Measurements from ENCODE around the gene COX14.
A peak's percentile ranks its signal among the peaks of the same experiment; 100 is the strongest.

COX14 gene

GRCh38 chr12:50084775-50085614, 27.0 kb upstream of the COX14 start, which contains the start of gene SMARCD1:
TSS of gene SMARCD1 (plus strand) at chr12:50085342. CDS start at chr12:50085370, 28 bp downstream.
- H3K27ac ChIP-seq: peak within 1 kb of the TSS; percentile 100
- no peak for DNase-seq (ENCODE audit: low read depth, low spot score)

- H3K27ac ChIP-seq: peak overlapping the region; percentile 100
- DNase-seq (ENCODE audit: low read depth, low spot score): no peak
These were observed 26.4 kb upstream of the COX14 start for GRCh38 chr12:50085615-50086072.

- no peak for DNase-seq (ENCODE audit: low read depth, low spot score)
These were observed 25.9 kb upstream of the COX14 start for GRCh38 chr12:50086148-50086547.

GRCh38 chr12:50087151-50087550, 24.9 kb upstream of the COX14 start:
- H3K27ac ChIP-seq: peak overlapping the region; percentile 100
- no peak for DNase-seq (ENCODE audit: low read depth, low spot score)

More at GRCh38 chr12:50086148-50086547, 25.9 kb upstream of the COX14 start:
- peak overlapping the region; percentile 100 for H3K27ac ChIP-seq

- H3K27ac ChIP-seq: peak overlapping the region; percentile 100
- DNase-seq (ENCODE audit: low read depth, low spot score): peak; percentile 56
These were observed 24.0 kb upstream of the COX14 start for GRCh38 chr12:50087995-50088394.

GRCh38 chr12:50088577-50089335, 23.3 kb upstream of the COX14 start:
- no peak for DNase-seq (ENCODE audit: low read depth, low spot score)
- H3K27ac ChIP-seq: peak overlapping the region; percentile 100

GRCh38 chr12:50089730-50090129, 22.3 kb upstream of the COX14 start:
- DNase-seq (ENCODE audit: low read depth, low spot score): no peak
- peak overlapping the region; percentile 100 for H3K27ac ChIP-seq

- no peak overlapping the region for H3K27ac ChIP-seq
- no peak for DNase-seq (ENCODE audit: low read depth, low spot score)
These were observed 21.6 kb upstream of the COX14 start for GRCh38 chr12:50090391-50090790.

- no peak for DNase-seq (ENCODE audit: low read depth, low spot score)
- H3K27ac ChIP-seq: no peak overlapping the region
These were observed 14.1 kb upstream of the COX14 start for GRCh38 chr12:50097952-50098351.

GRCh38 chr12:50099302-50100008, 12.6 kb upstream of the COX14 start:
- DNase-seq (ENCODE audit: low read depth, low spot score): no peak
- peak overlapping the region; percentile 27 for H3K27ac ChIP-seq

- no peak for DNase-seq (ENCODE audit: low read depth, low spot score)
- no peak overlapping the region for H3K27ac ChIP-seq
These were observed 11.5 kb upstream of the COX14 start for GRCh38 chr12:50100561-50100960.

- no peak overlapping the region for H3K27ac ChIP-seq
- DNase-seq (ENCODE audit: low read depth, low spot score): no peak
These were observed 10.4 kb upstream of the COX14 start for GRCh38 chr12:50101663-50102062.

GRCh38 chr12:50102131-50102531, 9.9 kb upstream of the COX14 start:
- no peak overlapping the region for H3K27ac ChIP-seq
- no peak for DNase-seq (ENCODE audit: low read depth, low spot score)

- DNase-seq (ENCODE audit: low read depth, low spot score): no peak
- no peak overlapping the region for H3K27ac ChIP-seq
These were observed 9.3 kb upstream of the COX14 start for GRCh38 chr12:50102646-50103309.

GRCh38 chr12:50103351-50103750, 8.7 kb upstream of the COX14 start:
- no peak overlapping the region for H3K27ac ChIP-seq
- no peak for DNase-seq (ENCODE audit: low read depth, low spot score)

GRCh38 chr12:50103767-50104321, 8.2 kb upstream of the COX14 start, which contains the start of gene GPD1:
TSS of gene GPD1 (plus strand) at chr12:50104008. CDS start at chr12:50104051, 43 bp downstream.
- no peak within 1 kb of the TSS for H3K27ac ChIP-seq
- DNase-seq (ENCODE audit: low read depth, low spot score): no peak

GRCh38 chr12:50104417-50105366, 7.3 kb upstream of the COX14 start:
- no peak overlapping the region for H3K27ac ChIP-seq
- no peak for DNase-seq (ENCODE audit: low read depth, low spot score)

- no peak for DNase-seq (ENCODE audit: low read depth, low spot score)
- no peak overlapping the region for H3K27ac ChIP-seq
These were observed 6.1 kb upstream of the COX14 start for GRCh38 chr12:50105913-50106450.
